Mesendoderm (in vitro differentiated cells): ENCODE measurements around the gene RBAK.
"Not testable (repeated sequence)": the region's sequence is repeated elsewhere in the genome, so short reads cannot be mapped to it uniquely, and the experiment has no call there.

Experiments
- DNase-seq: peaks from one replicate; pipeline ENCODE4 v3.0.0; 2013
- H2AK5ac ChIP-seq: 2 replicates; pipeline ENCODE4 v1.6.1; 2013; ENCODE audit warnings: low read length, inconsistent platforms
- H2BK120ac ChIP-seq: 2 replicates; pipeline ENCODE4 v1.6.1; 2013; ENCODE audit warnings: low read depth, mild to moderate bottlenecking, low read length, moderate library complexity, mixed read lengths
- H2BK15ac ChIP-seq: replicated peaks from 2 replicates; pipeline ENCODE4 v1.6.1; 2013; ENCODE audit warnings: low read depth, mild to moderate bottlenecking, moderate library complexity
- H2BK5ac ChIP-seq: 2 replicates; pipeline ENCODE4 v1.6.1; 2013; ENCODE audit warnings: low read length, inconsistent platforms
- H3K18ac ChIP-seq: 2 replicates; pipeline ENCODE4 v1.6.1; 2013; ENCODE audit warnings: mild to moderate bottlenecking, low read length, mixed read lengths
- H3K23ac ChIP-seq: one replicate; pipeline ENCODE4 v1.6.1; 2013; ENCODE audit warnings: low read length
- H3K27ac ChIP-seq: 2 replicates; pipeline ENCODE4 v1.5.1; 2013; ENCODE audit warnings: low read depth, mild to moderate bottlenecking, inconsistent platforms, low read length, moderate library complexity
- H3K27me3 ChIP-seq: 2 replicates; pipeline ENCODE4 v1.6.1; 2013; ENCODE audit warnings: low read length, control low read depth, mild to moderate bottlenecking, inconsistent platforms; ENCODE audit not compliant: insufficient read depth, poor library complexity
- H3K36me3 ChIP-seq: 2 replicates; pipeline ENCODE4 v1.6.1; 2013; ENCODE audit warnings: low read length, inconsistent platforms; ENCODE audit not compliant: control insufficient read depth, insufficient read depth
- H3K4ac ChIP-seq: one replicate; pipeline ENCODE4 v1.6.1; 2013; ENCODE audit warnings: low read depth, mild to moderate bottlenecking, low read length, moderate library complexity
- H3K4me1 ChIP-seq: 2 replicates; pipeline ENCODE4 v1.6.1; 2013; ENCODE audit warnings: low read depth, low read length, inconsistent platforms; ENCODE audit not compliant: control insufficient read depth
- H3K4me2 ChIP-seq: 2 replicates; pipeline ENCODE4 v1.6.1; 2013; ENCODE audit warnings: low read length
- H3K4me3 ChIP-seq: 2 replicates; pipeline ENCODE4 v1.5.1; 2013; ENCODE audit warnings: mild to moderate bottlenecking, low read length
- H3K56ac ChIP-seq: one replicate; pipeline ENCODE4 v1.6.1; 2013; ENCODE audit warnings: low read length
- H3K79me1 ChIP-seq: 2 replicates; pipeline ENCODE4 v1.6.1; 2013; ENCODE audit warnings: low read length, inconsistent platforms
- H3K79me2 ChIP-seq: 2 replicates; pipeline ENCODE4 v1.6.1; 2013; ENCODE audit warnings: mild to moderate bottlenecking, low read length; ENCODE audit not compliant: control insufficient read depth, insufficient read depth
- H3K9ac ChIP-seq: 2 replicates; pipeline ENCODE4 v1.6.1; 2013; ENCODE audit warnings: low read length, inconsistent platforms
- H4K5ac ChIP-seq: one replicate; pipeline ENCODE4 v1.6.1; 2013; ENCODE audit warnings: low read length
- H4K8ac ChIP-seq: one replicate; pipeline ENCODE4 v1.6.1; 2013; ENCODE audit warnings: low read depth, mild to moderate bottlenecking, control low read depth, low read length, moderate library complexity
- WGBS: extraction: QIAGEN DNeasy Blood & Tissue Kit; methylation state at CpG from one replicate; pipeline ENCODE4 v1.1.7; 2013; ENCODE audit warnings: low lambda C conversion rate, missing lambda C conversion rate; ENCODE audit not compliant: insufficient coverage; ENCODE audit errors: extremely low coverage; 5-methylcytosine and 5-hydroxymethylcytosine counted together

RBAK gene

DNA sequence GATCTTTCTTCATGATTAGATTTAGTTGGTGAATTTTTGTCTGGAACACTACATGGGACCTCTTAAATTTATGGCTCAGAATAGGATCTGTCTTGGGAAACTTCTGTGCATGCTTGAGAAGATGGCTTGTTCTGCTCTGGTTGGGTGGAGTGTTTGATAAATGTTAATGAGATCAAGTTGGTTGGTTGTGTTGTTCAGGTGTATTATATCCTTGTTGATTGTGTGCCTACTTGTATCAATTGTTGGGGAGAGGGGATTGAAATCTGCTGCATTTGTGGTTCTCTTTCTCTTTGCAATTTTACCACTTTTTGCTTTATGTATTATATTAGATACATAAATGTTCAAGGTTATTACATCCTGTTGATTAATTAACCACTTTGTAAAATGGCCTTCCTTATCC, 6.1 kb downstream of the RBAK start:
- H3K4me2 ChIP-seq, H3K18ac ChIP-seq, H3K4me3 ChIP-seq, DNase-seq, H4K8ac ChIP-seq, H4K5ac ChIP-seq, H3K27me3 ChIP-seq, H2BK5ac ChIP-seq, H3K79me2 ChIP-seq, H3K9ac ChIP-seq, H3K79me1 ChIP-seq, H3K36me3 ChIP-seq, H3K23ac ChIP-seq, H2AK5ac ChIP-seq, H3K56ac ChIP-seq, H3K27ac ChIP-seq, H2BK15ac ChIP-seq, H3K4ac ChIP-seq, H3K4me1 ChIP-seq, H2BK120ac ChIP-seq: not testable (repeated sequence)

DNA sequence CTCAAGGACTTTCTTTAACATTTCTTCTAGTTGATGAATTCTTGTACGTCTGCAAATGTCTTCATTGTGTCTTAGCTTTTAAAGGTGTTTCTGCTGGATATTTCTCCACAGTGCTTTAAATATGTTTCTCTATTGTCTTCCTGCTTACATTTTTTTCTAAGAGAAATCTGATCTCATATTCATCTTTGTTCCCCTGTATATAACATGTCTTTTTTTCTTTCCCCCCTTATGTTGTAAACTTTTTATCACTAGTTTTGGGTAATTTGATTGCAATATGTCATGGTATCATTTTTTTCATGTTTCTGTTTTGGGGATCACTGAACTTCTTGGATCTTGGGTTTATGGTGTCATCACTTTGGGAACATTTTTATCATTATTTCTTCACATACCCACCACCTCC, 7.5 kb downstream of the RBAK start:
- no peak overlapping the region for H3K9ac ChIP-seq
- no peak overlapping the region for H2BK15ac ChIP-seq
- no peak overlapping the region for H4K8ac ChIP-seq
- no peak overlapping the region for H3K4me2 ChIP-seq
- H4K5ac ChIP-seq = no peak overlapping the region
- no peak overlapping the region for H2BK5ac ChIP-seq
- WGBS = no CpG with 5 or more reads among the region's 1 CpG
- no peak overlapping the region for H3K4ac ChIP-seq
- DNase-seq = no peak
- H3K4me1 ChIP-seq = no peaks in the 10 kb centered on the region
- no peaks in the 10 kb centered on the region for H3K79me1 ChIP-seq
- no peak overlapping the region for H3K27ac ChIP-seq
- H2BK120ac ChIP-seq = no peak overlapping the region
- no peaks in the 10 kb centered on the region for H3K27me3 ChIP-seq
- H3K56ac ChIP-seq = no peak overlapping the region
- no peak overlapping the region for H3K18ac ChIP-seq
- H2AK5ac ChIP-seq = no peak overlapping the region
- H3K4me3 ChIP-seq = no peak overlapping the region
- H3K23ac ChIP-seq = no peak overlapping the region
- no peaks in the 10 kb centered on the region for H3K79me2 ChIP-seq
- H3K36me3 ChIP-seq = peaks cover 5% of the 10 kb centered on the region

DNA sequence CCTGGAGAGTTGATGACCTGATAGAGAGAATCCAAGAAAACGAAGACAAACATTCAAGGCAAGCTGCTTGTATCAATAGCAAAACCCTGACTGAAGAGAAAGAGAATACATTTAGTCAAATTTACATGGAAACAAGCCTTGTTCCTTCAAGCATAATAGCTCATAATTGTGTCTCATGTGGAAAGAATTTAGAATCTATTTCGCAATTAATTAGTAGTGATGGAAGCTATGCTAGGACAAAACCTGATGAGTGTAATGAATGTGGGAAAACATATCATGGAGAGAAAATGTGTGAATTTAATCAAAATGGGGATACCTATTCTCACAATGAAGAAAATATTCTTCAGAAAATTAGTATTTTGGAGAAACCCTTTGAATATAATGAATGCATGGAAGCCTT, 18.0 kb downstream of the RBAK start:
- Histone ChIP-seq H2BK120ac (no peak overlapping the region), H3K36me3 (peaks cover 13% of the 10 kb centered on the region), H3K9ac (no peak overlapping the region), H3K23ac (no peak overlapping the region), H3K56ac (no peak overlapping the region), H4K5ac (no peak overlapping the region), H3K79me2 (no peaks in the 10 kb centered on the region), H3K4me3 (peak overlapping the region; percentile 14), H3K4me2 (no peak overlapping the region), H3K27ac (no peak overlapping the region), H2BK15ac (no peak overlapping the region), H3K4ac (no peak overlapping the region), H2BK5ac (no peak overlapping the region), H3K79me1 (no peaks in the 10 kb centered on the region), H4K8ac (no peak overlapping the region), H2AK5ac (no peak overlapping the region), H3K27me3 (no peaks in the 10 kb centered on the region), H3K4me1 (no peaks in the 10 kb centered on the region), H3K18ac (no peak overlapping the region)
- no peak for DNase-seq
- WGBS = no CpG with 5 or more reads among the region's 2 CpGs

DNA sequence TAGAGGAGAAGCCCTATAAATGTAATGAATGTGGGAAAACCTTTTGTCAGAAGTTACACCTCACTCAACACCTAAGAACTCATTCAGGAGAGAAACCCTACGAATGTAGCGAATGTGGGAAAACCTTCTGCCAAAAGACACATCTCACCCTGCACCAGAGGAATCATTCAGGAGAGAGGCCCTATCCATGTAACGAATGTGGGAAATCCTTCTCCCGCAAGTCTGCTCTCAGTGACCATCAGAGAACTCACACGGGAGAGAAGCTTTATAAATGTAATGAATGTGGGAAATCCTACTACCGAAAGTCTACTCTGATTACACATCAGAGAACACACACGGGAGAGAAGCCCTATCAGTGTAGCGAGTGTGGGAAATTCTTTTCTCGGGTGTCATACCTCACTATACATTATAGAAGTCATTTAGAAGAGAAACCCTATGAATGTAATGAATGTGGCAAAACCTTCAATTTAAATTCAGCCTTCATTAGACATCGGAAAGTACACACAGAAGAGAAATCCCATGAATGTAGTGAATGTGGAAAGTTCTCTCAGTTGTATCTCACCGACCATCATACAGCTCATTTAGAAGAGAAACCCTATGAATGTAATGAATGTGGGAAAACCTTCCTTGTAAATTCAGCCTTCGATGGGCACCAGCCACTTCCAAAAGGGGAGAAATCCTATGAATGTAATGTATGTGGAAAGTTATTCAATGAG, 18.9 kb downstream of the RBAK start:
- no CpG with 5 or more reads among the region's 12 CpGs for WGBS
- H2BK5ac ChIP-seq = no peak overlapping the region
- H3K36me3 ChIP-seq = peaks cover 13% of the 10 kb centered on the region

DNA sequence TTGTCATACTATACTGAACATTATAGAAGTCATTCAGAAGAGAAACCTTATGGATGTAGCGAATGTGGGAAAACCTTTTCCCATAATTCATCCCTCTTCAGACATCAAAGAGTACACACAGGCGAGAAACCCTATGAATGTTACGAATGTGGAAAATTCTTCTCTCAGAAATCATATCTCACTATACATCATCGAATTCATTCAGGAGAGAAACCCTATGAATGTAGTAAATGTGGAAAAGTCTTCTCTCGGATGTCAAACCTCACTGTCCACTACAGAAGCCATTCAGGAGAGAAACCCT, 19.4 kb downstream of the RBAK start:
- H2BK5ac ChIP-seq = no peak overlapping the region
- H3K4ac ChIP-seq = no peak overlapping the region
- no peak overlapping the region for H3K9ac ChIP-seq
- H3K4me2 ChIP-seq = no peak overlapping the region
- H3K79me1 ChIP-seq = no peaks in the 10 kb centered on the region
- no peak overlapping the region for H3K18ac ChIP-seq
- no peak overlapping the region for H3K27ac ChIP-seq
- H3K79me2 ChIP-seq = no peaks in the 10 kb centered on the region
- H3K36me3 ChIP-seq = peaks cover 13% of the 10 kb centered on the region
- H3K56ac ChIP-seq = no peak overlapping the region
- H3K4me3 ChIP-seq = peak overlapping the region; percentile 38
- no peak overlapping the region for H2AK5ac ChIP-seq
- H3K4me1 ChIP-seq = no peaks in the 10 kb centered on the region
- H2BK120ac ChIP-seq = no peak overlapping the region
- no peak overlapping the region for H2BK15ac ChIP-seq
- no peaks in the 10 kb centered on the region for H3K27me3 ChIP-seq
- no peak for DNase-seq
- H3K23ac ChIP-seq = no peak overlapping the region
- H4K8ac ChIP-seq = no peak overlapping the region
- no CpG with 5 or more reads among the region's 5 CpGs for WGBS
- H4K5ac ChIP-seq = no peak overlapping the region

More for the DNA sequence above, 18.9 kb downstream of the RBAK start:
- Histone ChIP-seq H2AK5ac (no peak overlapping the region), H3K18ac (no peak overlapping the region), H3K79me2 (no peaks in the 10 kb centered on the region), H3K27me3 (no peaks in the 10 kb centered on the region), H3K4me2 (no peak overlapping the region), H3K4me1 (no peaks in the 10 kb centered on the region), H3K23ac (no peak overlapping the region), H3K56ac (no peak overlapping the region), H4K8ac (no peak overlapping the region), H3K4me3 (peak overlapping the region; percentile 38), H3K27ac (no peak overlapping the region), H2BK15ac (no peak overlapping the region), H3K4ac (no peak overlapping the region), H3K79me1 (no peaks in the 10 kb centered on the region), H3K9ac (no peak overlapping the region), H4K5ac (no peak overlapping the region), H2BK120ac (no peak overlapping the region)
- peak; percentile 69 for DNase-seq

DNA sequence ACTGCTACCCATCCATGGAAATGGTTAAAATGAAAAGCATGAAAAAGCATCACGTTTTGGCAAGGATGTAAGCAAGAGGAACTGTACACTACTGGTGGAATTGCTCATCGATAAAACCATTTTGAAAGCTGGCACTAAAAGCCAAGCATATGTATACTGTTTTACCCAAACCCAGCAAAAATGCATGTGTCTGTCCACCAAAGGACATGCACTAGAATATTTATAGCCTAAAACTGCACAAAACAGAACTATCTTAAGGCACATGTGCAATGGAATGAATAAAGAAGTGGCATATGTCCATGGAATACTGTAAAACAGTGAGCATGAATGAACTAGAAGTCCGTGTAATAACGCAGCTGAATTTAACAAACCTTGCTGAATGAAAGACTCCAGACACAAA, 22.9 kb downstream of the RBAK start:
- peak overlapping the region; percentile 21 for H3K4me3 ChIP-seq
- no CpG with 5 or more reads among the region's 4 CpGs for WGBS
- H4K5ac ChIP-seq = no peak overlapping the region
- no peak overlapping the region for H2BK120ac ChIP-seq
- H2AK5ac ChIP-seq = no peak overlapping the region
- no peaks in the 10 kb centered on the region for H3K27me3 ChIP-seq
- no peak overlapping the region for H3K9ac ChIP-seq
- no peak overlapping the region for H4K8ac ChIP-seq
- H3K79me2 ChIP-seq = no peaks in the 10 kb centered on the region
- H3K4me2 ChIP-seq = no peak overlapping the region
- H3K4me1 ChIP-seq = no peaks in the 10 kb centered on the region
- peaks cover 8% of the 10 kb centered on the region for H3K36me3 ChIP-seq
- no peak overlapping the region for H3K56ac ChIP-seq
- no peak overlapping the region for H3K18ac ChIP-seq
- H3K27ac ChIP-seq = no peak overlapping the region
- H3K79me1 ChIP-seq = no peaks in the 10 kb centered on the region
- DNase-seq = no peak
- H2BK15ac ChIP-seq = no peak overlapping the region
- no peak overlapping the region for H2BK5ac ChIP-seq
- H3K4ac ChIP-seq = no peak overlapping the region
- no peak overlapping the region for H3K23ac ChIP-seq
